C4-2B (cell line): ENCODE measurements around the gene CASP7.

ENCODE experiments used
- H3K27ac ChIP-seq: fragments of 450-650 bp; 2 replicates; pipeline ENCODE4 v1.5.1; 2017
- CTCF ChIP-seq: fragments of 450-650 bp; conservative IDR thresholded peaks from 2 replicates; pipeline ENCODE4 v1.5.1; 2017; ENCODE audit warnings: mild to moderate bottlenecking
- ZFX ChIP-seq: fragments of 450-650 bp; IDR thresholded peaks from 2 replicates; pipeline ENCODE4 v1.6.1; 2017

CASP7 gene

GRCh38 chr10:113735913-113736312 is 56.2 kb downstream of the CASP7 start:
- TF ChIP-seq ZFX = no peak
- peak; percentile 57 for TF ChIP-seq CTCF
- H3K27ac ChIP-seq = peak overlapping the region; percentile 27

GRCh38 chr10:113736576-113736975 is 56.9 kb downstream of the CASP7 start:
- TF ChIP-seq ZFX (no peak), CTCF (no peak)
- no peak overlapping the region for H3K27ac ChIP-seq

GRCh38 chr10:113739031-113739430 is 59.3 kb downstream of the CASP7 start:
- H3K27ac ChIP-seq = no peak overlapping the region
- TF ChIP-seq CTCF (no peak), ZFX (no peak)

- TF ChIP-seq CTCF (no peak), ZFX (no peak)
Observed at GRCh38 chr10:113739577-113739976, 59.9 kb downstream of the CASP7 start.

GRCh38 chr10:113740850-113741249 is 61.1 kb downstream of the CASP7 start:
- H3K27ac ChIP-seq = no peak overlapping the region
- TF ChIP-seq CTCF = no peak

More at GRCh38 chr10:113739577-113739976, 59.9 kb downstream of the CASP7 start:
- H3K27ac ChIP-seq = no peak overlapping the region; the same call in 1 of the 2 replicates

GRCh38 chr10:113742466-113742865 is 62.8 kb downstream of the CASP7 start:
- TF ChIP-seq ZFX (no peak), CTCF (no peak)
- no peak overlapping the region for H3K27ac ChIP-seq

GRCh38 chr10:113743594-113743993 is 63.9 kb downstream of the CASP7 start:
- no peak overlapping the region for H3K27ac ChIP-seq
- TF ChIP-seq ZFX = no peak
- no peak for TF ChIP-seq CTCF

- no peak overlapping the region for H3K27ac ChIP-seq
- no peak for TF ChIP-seq CTCF
- TF ChIP-seq ZFX = no peak
Observed at GRCh38 chr10:113745374-113745773, 65.7 kb downstream of the CASP7 start.
